ENCODE results near the gene GRK6.

Gene GRK6

GRCh38 chr5:177383181-177383580, 43.3 kb upstream of the GRK6 start:
- Histone ChIP-seq H3K27me3 (no peaks in the 10 kb centered on the region), H3K4me1 (ENCODE audit: control insufficient read depth in 1 of 2, insufficient read depth in 1 of 2, low read depth in 1 of 2, low read length in 1 of 2) (peaks cover 25 to 28% of the 10 kb centered on the region in 2 experiments)

GRCh38 chr5:177384134-177384533, 42.3 kb upstream of the GRK6 start, which contains the start of gene SLC34A1:
TSS of gene SLC34A1 (plus strand) at chr5:177384434. CDS start at chr5:177385742, 1,308 bp downstream.
- H3K36me3 ChIP-seq, result no peaks in the 10 kb centered on the region
- no peak for TF ChIP-seq CTCF (IDR thresholded peaks at IDR 0.05)

More at GRCh38 chr5:177383181-177383580, 43.3 kb upstream of the GRK6 start:
- Histone ChIP-seq H3K27ac (no peak overlapping the region), H3K9me3 (no peaks in the 10 kb centered on the region), H3K4me3 (ENCODE audit: low read depth in 1 of 2, low read length in 1 of 2) (no peak overlapping the region), H3K36me3 (no peaks in the 10 kb centered on the region)
- TF ChIP-seq CTCF (IDR thresholded peaks at IDR 0.05), result no peak

GRCh38 chr5:177385720-177386119, 40.8 kb upstream of the GRK6 start:
- H3K4me1 ChIP-seq (ENCODE audit: control insufficient read depth in 1 of 2, insufficient read depth in 1 of 2, low read depth in 1 of 2, low read length in 1 of 2), result peaks cover 50 to 53% of the 10 kb centered on the region in 2 experiments
- no peak overlapping the region for H3K4me3 ChIP-seq (ENCODE audit: low read depth in 1 of 2, low read length in 1 of 2)
- H3K27ac ChIP-seq, result no peak overlapping the region
- no peaks in the 10 kb centered on the region for H3K9me3 ChIP-seq
- no peak for TF ChIP-seq CTCF (IDR thresholded peaks at IDR 0.05)
- no peaks in the 10 kb centered on the region for H3K27me3 ChIP-seq
- H3K36me3 ChIP-seq, result no peaks in the 10 kb centered on the region

More at GRCh38 chr5:177384134-177384533, 42.3 kb upstream of the GRK6 start, which contains the start of gene SLC34A1:
- no peaks in the 10 kb centered on the region for H3K27me3 ChIP-seq
- peaks cover 34 to 37% of the 10 kb centered on the region in 2 experiments for H3K4me1 ChIP-seq (ENCODE audit: control insufficient read depth in 1 of 2, insufficient read depth in 1 of 2, low read depth in 1 of 2, low read length in 1 of 2)
- H3K9me3 ChIP-seq, result no peaks in the 10 kb centered on the region
- H3K4me3 ChIP-seq (ENCODE audit: low read depth in 1 of 2, low read length in 1 of 2), result no peak within 1 kb of the TSS
- no peak within 1 kb of the TSS for H3K27ac ChIP-seq

- Histone ChIP-seq H3K27ac (no peak overlapping the region), H3K9me3 (no peaks in the 10 kb centered on the region), H3K4me3 (ENCODE audit: low read depth in 1 of 2, low read length in 1 of 2) (no peak overlapping the region), H3K4me1 (ENCODE audit: control insufficient read depth in 1 of 2, insufficient read depth in 1 of 2, low read depth in 1 of 2, low read length in 1 of 2) (peaks cover 50 to 55% of the 10 kb centered on the region in 2 experiments), H3K36me3 (no peaks in the 10 kb centered on the region), H3K27me3 (no peaks in the 10 kb centered on the region)
- no peak for TF ChIP-seq CTCF (IDR thresholded peaks at IDR 0.05)
Observed at GRCh38 chr5:177386542-177386941, 39.9 kb upstream of the GRK6 start.

GRCh38 chr5:177387405-177387804, 39.1 kb upstream of the GRK6 start:
- Histone ChIP-seq H3K27ac (no peak overlapping the region), H3K4me1 (ENCODE audit: control insufficient read depth in 1 of 2, insufficient read depth in 1 of 2, low read depth in 1 of 2, low read length in 1 of 2) (peaks cover 50 to 55% of the 10 kb centered on the region in 2 experiments), H3K36me3 (no peaks in the 10 kb centered on the region), H3K27me3 (no peaks in the 10 kb centered on the region), H3K9me3 (no peaks in the 10 kb centered on the region), H3K4me3 (ENCODE audit: low read depth in 1 of 2, low read length in 1 of 2) (no peak overlapping the region)
- TF ChIP-seq CTCF (IDR thresholded peaks at IDR 0.05), result no peak

Data from neutrophil (primary cell).